Measurements from ENCODE around the gene ETV5.

DNA sequence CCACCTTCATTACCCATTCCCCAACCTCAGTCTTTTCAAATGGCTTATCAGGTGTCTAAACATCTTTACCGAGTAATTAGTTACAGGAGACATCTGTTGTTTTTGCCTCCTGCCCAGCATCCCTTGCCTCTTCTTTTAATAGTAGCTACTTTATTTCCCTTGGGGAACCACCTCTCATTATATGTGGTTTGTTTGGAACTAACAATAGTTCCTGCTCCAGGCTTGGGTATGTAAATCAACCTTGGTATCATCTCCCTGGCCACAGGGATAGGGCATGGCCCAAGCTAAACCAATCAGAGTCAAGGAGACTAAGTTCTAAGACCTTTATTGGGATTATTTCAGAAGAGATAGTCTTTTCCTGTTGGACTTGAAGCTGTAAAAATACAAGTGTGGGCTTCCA, 76.6 kb downstream of the ETV5 start:
- TF ChIP-seq CTCF (IDR thresholded peaks at IDR 0.05; ENCODE audit: poor library complexity, severe bottlenecking) (no peak), POLR2AphosphoS5 (IDR thresholded peaks at IDR 0.05) (no peak), TAF1 (IDR thresholded peaks at IDR 0.05; ENCODE audit: low read depth) (no peak), RAD21 (conservative IDR thresholded peaks at IDR 0.05) (no peak), EP300 (conservative IDR thresholded peaks at IDR 0.05; ENCODE audit: poor library complexity, severe bottlenecking) (no peak), MXI1 (conservative IDR thresholded peaks at IDR 0.05; ENCODE audit: poor library complexity, severe bottlenecking) (no peak), EZH2 (IDR thresholded peaks at IDR 0.05; ENCODE audit: borderline replicate concordance, insufficient read depth, low read length, poor library complexity, severe bottlenecking) (no peak)
